HG02759 (cell line): ENCODE data around the gene LSM10.

ENCODE experiments used
- ATAC-seq: cut with Tn5 transposase; IDR thresholded peaks from one replicate; pipeline ENCODE4 v1.9.1; 2021; ENCODE audit warnings: mild to moderate bottlenecking, moderate library complexity; ENCODE audit not compliant: unreplicated experiment

The LSM10 gene

DNA sequence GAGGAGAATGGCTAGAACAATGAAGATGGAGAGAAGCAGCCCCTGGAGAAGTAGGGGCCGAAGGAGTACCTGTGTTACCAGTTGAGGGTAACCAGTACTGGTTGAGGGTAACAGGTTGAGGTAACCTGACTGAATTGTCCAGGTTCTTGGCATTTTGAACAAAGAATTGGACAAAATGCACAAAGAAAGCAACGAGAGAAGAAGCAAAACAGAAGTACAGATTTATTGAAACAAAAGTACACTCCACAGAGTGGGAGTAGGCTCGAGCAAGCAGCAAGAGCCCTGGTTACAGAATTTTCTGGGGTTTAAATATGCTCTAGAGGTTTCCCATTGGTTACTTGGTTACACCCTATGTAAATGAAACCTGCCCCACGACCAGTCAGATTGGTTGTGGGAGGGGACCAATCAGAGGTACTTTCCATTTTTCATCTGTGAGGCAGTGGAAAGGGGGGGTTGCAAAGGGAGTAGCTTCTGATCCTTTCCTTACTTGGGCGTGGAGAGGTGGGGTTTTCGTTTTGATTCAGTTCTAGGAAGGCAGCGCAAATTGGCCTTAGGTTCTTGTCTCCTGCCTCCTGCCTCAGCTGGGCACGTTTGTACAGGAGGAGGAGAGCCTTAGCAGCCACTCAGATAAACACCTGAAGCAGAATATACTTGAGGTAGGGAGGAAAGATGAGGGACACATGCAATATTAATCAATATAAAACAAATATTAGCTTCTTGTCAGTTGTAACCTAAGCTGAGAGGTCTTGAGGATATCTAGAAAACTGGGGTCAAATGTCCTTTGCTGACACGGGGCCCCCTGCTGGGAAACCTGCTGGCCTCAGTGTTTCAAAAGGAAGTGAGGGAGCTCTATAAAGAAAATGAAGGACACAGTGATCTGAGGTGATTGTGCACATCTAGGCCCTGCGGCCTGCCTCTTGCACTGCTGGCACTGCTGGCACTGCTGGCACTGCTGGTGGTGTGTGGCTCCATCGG is 14.3 kb upstream of the LSM10 start:
- ATAC-seq = no peak

DNA sequence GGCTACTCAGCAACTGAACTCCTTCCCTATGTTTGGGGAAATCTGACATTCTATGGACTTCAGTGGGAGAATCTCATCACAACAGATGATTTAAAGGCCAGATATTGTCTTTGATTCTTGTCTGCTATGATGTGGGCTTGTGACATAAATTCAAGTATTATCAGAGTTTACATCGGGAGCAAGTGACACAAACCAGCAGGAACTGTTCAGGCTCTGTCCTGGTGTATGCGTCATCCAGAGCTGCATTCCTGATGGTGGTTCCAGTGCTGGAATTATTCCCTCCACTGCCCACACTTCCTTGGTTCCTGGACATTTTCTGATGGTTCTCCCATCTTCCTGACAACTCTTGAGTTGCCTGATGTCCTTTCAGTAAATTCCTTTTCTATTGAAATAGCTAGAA is 10.8 kb upstream of the LSM10 start:
- no peak for ATAC-seq

DNA sequence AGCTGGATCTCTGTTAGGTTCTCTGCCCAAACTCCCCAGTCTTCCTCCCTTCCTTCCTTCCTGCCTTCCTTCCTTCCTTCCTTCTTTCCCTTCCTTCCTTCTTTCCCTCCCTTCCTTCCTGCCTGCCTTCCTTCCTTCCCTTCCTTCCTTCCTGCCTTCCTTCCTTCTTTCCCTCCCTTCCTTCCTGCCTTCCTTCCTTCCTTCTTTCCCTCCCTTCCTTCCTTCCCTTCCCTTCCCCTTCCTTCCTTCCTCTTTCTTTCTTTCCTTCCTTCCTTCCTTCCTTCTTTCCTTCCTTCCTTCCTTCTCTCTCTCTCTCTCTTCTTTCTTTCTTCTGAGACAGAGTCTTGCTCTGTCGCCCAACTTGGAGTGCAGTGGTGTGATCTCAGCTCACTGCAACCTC is 8.7 kb upstream of the LSM10 start:
- ATAC-seq = no peak

DNA sequence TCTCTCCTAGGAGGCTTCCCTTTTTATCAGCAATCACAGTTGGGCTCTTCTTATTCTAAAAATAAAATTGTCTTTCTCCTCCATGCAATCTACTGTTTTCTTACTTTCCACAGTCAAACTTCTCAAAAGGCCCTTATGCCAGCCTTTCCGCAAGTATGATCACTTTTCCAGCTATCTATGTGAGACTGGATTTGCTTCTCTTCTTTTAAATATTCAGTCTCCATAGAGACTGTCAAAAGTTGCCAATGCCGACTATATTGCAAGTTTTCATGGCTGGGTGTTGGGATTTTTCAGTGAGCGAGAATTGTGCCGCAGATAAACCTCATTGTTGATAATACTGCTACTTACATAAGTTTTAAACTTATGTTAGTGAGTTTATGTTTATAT is 4.8 kb upstream of the LSM10 start:
- ATAC-seq = no peak

DNA sequence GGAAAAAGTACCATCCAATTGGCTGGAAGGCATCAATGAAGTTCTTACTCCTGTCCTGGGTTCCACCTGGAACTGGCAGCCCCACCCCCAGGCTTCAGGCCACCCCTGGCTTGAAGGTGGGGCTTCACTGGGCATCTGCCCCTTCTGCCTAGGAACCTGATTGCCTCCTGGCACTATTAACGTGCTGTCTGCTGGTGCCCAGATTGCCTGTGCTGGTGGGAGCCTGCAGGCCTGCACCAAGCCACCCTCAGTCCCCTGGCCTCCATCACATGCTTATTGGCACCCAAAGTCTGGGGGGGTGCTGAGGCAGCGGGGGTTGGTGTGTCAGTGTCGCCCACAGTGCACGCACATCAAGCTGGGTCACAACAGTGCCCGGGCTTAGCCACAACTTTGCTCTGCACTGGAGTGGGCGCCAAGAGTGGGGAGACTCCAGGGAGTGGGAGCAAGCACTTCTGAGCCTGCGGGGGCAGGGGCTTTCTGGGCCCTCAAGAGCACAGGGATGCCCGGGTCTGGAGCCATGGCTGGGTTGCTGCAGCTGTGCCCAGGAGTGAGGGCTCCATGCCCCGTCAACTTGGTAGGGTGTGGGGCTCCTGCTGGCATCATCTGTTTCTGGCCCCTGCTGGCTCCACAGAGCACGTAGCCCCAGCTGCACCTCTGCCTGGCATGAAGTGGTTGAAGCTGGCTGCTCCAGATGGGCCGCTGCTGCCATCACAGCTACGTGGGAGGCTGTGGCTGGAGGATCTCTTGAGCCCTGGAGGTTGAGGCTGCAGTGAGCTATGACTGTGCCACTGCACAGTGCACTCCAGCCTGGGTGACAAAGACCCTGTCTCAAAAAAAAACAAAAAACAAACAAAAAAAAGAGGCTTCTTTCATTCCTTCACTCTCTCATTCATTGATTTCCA is 4.1 kb upstream of the LSM10 start:
- ATAC-seq = no peak

DNA sequence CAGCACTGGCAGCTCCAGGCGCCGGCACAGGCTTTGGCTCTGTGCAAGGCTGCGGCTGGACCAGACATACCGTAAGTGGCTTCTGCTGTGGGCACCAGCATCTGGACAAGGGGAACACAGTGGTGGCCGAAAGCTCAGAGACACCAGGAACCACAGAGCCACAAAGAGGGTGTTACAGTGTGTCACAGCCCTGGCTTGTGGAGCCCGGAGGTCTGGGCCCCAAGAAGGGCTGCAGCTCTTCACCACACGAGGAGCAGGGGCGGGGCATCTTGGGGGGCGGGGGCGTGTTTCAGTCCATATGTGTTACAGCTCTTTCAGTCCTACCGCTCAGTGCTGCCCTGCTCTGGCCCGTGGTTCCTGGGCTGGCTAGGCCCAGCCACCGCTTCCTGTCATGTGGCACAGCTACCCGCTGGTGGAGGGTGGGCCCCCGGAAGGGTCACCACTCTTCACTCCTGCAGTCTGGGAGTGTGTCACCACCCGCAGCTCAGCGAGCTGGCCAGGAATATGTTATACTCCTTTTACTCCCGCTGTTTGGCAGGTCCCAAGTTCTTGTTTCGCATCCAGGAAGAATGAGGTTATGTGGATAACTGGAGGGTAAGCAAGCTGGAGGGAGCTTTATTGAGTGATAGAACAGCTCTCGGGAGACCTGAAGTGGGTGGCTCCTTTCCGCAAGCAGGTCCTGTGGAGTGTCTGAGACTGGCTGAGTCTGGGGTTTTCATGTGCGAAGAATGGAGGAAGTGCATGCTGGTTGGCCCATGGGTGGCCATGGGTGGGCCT is 3.3 kb upstream of the LSM10 start:
- ATAC-seq = no peak

DNA sequence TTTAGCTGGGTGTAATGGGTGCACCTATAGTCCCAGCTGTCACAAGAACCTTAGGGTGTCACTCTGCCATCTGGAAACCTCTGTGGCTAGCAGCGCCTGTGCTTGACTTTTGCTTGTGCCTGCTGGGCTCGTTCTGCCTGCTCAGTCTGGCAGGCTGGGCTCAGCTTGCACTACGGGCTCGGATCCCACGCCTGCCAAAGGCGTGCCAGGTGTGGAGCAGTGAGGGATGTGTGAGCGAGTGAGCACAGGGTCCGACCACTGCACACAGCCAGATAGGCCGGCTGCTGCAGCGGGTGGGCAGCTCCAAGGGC is 2.8 kb upstream of the LSM10 start:
- ATAC-seq = no peak

DNA sequence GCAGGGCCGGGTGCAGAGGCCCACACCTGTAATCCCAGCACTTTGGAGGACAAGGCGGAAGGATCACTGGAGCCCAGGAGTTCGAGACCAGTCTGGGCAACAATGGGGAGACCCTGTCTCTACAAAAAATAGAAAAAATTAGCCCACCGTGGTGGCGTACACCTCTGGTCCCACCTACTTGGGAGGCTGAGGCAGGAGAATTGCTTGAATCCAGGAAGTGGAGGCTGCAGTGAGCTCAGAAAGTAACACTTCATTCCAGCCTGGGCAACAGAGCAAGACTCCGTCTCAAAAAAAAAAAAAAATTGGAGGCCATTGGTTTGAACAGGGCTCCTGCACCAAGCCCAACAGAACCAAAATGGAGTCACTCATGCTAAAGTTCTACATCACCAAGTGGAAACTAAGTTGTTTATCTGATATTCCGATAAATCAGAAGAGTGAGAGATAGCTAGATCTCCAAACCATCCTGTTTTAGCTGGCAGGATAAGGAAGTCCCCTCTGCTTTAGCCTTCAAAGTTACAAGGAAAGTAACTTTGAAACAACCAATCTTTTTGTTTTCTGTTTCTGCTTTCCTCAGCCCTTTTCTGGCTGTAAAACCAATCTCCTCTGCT is 766 bp upstream of the LSM10 start:
- no peak for ATAC-seq

DNA sequence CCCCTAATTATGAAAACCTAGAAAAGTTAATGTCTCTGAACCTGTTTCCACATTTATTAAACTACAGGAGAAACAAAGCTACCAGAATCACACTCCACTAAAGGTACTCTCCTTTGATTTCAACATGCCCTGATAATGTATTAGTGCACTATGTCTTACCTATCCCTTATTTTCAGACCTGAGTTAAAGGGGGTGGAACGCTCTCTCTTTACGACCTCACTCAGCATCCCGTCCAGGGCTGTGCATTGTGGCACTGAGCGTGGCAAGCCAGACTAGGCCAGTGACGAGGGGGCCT is 678 bp downstream of the LSM10 start:
- no peak for ATAC-seq

DNA sequence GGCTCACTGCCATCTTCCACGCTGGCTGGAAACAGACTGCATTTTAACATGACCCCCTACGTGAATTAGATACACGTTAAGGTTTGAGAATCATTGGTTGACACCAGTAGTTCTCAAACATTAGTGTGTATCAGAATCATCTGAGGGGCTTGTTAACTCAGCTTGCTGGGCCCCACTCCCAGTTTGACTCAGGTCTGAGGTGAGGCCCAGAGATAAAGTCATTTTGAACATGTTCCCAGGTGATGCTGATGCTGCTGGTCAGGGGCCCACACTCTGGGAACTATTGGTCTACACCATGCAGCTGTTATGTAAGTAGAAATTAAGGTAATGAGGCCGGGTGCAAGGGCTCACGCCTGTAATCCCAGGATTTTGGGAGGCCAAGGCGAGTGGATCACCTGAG is 1.3 kb downstream of the LSM10 start:
- ATAC-seq = no peak

DNA sequence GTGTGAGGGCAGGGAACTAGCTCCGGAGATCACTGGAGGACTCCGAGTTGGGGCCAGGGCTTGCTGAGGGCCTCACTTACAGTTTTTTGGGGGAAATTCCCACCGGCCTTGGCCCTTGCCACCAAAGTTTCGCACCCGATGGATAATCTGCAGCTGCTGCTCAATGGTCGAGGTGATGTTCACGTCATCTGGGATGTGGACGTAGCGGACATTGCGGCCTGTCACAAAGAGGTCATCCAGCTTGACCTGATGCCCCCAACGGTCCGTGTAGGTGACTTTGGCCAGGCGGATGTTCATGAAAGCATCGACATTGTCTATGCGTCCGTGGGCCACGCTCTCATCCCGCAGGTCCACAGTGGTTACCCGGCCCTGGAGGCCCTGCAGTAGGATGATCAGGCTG is 4.0 kb downstream of the LSM10 start:
- ATAC-seq = no peak

DNA sequence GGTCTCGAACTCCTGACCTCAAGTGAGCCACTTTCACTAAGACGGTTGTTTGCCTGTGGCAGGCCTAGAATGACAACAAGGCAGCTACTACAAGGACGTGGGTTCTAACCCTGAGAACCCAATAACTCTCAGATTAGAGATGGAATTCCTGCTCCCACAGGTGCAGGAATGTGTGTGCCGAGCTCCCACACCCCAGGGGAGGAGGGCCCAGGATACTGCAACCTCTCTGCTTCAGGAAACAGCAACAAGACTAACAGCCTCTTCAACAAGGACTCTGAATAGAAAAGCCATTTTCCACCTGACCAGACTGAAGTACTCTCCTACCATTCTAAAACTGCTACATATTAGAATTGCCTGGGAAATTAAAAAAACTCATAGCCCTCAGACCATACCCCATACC is 4.9 kb downstream of the LSM10 start:
- no peak for ATAC-seq

DNA sequence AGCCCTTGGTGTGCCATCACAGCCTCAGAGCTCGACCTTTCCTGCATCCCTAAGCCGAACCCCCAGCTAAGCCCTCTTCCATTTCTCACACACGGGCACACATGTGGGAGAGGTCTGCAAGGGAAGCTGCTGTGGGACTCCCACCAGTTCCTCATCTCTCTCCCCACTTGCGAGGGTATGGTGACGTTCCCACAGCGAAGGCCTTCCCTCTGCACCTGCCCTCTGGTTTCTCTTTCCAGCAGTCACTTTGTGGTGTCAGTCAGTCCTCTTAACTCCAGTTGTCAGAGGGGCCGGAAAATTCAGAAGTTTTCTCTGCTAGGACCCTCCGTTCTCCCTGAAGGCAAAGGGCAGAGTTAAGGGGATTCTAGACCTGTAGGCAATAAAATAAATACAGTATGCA is 6.4 kb downstream of the LSM10 start:
- ATAC-seq = no peak

DNA sequence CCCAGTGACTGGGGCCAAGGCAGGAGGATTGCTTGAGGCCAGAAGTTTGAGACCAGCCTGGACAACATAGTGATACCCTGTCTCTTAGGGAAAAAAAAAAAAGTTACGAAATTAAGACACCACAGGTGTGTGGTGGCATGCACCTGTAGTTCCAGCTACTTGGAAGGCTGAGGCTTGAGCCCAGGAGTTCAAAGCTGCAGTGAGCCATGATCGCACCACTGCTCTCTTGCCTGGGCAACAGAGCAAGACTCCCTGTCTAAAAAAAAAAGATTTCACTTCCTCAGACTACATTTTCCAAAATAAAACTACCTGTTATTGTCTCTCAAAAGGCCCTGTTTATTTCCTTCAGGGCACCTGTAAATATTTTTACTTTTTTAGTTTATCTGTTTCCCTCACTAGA is 7.3 kb downstream of the LSM10 start:
- no peak for ATAC-seq

DNA sequence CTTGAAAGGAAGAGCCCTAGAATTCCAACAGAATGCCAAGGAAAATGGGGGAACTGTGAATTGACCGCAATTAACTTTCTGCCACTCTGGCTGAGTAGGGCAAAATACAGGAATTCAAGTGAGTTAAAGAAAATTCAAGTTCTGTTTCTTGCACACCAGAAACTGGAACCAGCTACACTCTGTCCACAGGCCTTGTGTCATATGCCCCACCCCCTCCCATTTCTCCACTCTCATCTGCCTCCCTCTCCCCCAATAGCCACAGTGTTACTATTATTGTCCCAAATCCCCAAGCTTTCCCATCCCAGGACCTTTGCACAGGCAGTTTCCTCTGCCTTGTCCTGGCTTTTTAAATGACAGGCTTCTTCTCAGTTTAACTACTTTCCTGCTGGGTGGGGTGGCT is 7.7 kb downstream of the LSM10 start:
- no peak for ATAC-seq

DNA sequence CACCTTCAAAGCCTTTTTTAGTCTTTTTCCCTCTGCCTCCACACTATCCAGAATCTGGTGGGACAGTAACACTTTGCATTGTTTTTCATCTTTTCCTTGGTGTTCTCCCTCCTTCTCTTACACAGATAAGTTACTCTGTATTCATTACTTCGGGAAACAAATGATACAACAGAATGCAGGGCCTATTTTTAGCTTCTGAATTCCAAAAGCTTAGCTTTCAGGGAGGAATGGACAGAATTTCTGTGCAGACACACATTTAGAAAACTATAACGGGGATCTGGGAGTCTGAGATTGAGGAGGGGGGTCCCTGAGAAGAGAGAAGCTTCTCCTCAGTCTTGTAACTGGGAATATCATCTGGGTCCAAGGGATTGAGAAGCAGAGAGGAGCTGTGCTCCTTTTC is 8.4 kb downstream of the LSM10 start:
- no peak for ATAC-seq

DNA sequence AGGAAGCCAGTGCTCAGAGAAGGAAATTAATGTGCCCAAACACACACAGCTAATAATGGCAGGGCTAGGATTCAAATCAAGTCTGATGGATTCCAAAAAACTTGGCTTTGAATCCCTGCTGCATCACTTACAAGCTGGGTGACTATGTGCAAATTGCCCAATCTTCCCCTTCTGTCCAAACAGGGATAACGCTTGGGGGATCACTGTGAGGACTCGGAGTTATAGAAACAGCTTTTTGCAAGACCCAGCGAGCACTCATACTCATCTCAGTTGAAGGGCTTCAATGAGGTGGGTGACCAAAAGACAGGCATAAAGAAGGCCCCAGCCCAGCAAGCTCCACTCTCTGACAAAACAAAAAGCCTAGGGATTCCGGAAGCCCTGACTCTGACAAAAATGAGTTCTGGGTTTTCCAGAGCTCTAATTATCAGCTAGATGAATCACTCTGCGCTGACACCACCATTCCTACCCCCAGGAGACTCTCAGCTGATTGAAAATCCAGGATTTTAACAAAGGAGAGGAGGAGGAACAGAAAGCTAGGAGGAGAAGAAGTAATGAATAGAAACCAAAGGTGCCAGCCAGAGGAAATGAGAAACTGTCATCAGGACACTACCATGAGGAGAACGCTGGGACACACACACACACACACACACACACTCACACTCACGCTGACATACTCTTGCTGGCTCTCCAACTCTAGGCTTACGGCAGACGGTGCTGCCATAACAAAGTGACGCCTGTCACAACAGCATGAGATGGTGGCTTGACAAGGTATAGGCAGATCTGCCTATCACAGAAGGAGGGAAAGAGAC is 10.4 kb downstream of the LSM10 start:
- no peak for ATAC-seq

DNA sequence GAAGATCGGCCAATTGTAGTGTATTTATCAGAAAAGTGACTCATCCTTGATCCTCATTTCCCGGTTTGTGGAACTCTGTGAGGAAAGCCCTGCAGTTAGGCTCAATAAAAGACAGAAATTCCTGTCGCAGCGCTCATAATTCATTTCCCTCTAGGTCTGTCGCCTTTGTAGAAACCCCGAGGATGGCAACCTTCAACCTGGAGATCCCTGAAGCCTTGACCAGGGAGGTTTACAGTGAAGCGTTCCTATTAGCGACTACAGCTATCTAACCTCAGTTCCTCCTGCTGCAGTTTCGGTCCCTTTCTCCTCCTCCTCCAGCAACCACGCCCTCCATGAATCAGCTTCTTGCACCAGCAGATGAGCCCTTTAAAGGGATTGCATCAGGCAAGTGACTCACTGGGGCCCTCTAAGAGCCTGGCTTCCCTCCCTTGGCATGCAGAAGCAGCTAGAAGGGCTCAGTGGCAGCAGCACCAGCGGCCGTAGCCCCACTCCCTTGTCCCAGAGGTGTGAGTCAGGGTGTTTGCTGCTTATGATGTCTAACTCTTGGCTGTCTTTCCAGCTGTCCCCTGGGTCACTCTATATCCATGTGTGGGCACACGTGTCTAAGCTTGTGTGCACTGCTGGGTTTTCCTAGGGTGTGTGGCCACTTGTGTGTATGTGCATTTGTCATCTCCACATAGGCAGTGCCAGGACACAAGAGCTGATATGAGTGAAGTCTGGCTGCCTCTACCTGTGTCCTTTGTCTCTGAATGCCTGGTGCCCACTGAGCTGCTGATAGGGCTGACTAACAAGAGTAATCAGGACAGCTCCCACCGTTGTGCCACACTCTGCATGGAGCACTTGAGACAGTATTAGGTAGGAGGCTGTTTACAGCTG is 11.2 kb downstream of the LSM10 start:
- peak; percentile 44 for ATAC-seq
